CD14-positive monocyte (primary cell): ENCODE results near the gene RIMOC1. TPM values are rescaled to one million over a fixed set of nuclear protein-coding genes. Genes with fewer than 3 reads are reported as not detected.

Source experiments
- DNase-seq, 3 donors: peaks; one replicate each; pipeline ENCODE4 v3.0.0-alpha.2; 2011 to 2022
- H2AFZ ChIP-seq: 2 replicates; pipeline ENCODE4 v1.6.0; 2012; ENCODE audit warnings: mild to moderate bottlenecking, low read depth, low read length, inconsistent platforms; ENCODE audit not compliant: insufficient read depth, poor library complexity, severe bottlenecking
- H3K27ac ChIP-seq, 2 donors: 1 replicate in 1 of 2; 2 replicates in 1 of 2; pipeline ENCODE4 v1.5.1; 2012 to 2013; ENCODE audit warnings: low read length in 2 of 2, control low read depth in 1 of 2, inconsistent platforms in 1 of 2, low read depth in 1 of 2, mild to moderate bottlenecking in 1 of 2
- H3K27me3 ChIP-seq, 2 donors: one replicate each; pipeline versions ENCODE4 v1.6.0 to v1.6.1; 2011 to 2013; ENCODE audit warnings: low read length in 2 of 2; ENCODE audit not compliant: control insufficient read depth in 2 of 2, insufficient read depth in 2 of 2
- H3K36me3 ChIP-seq, 2 donors: replicated peaks in 1 of 2; 1 replicate in 1 of 2; 2 replicates in 1 of 2; pipeline versions ENCODE4 v1.5.1 to v1.6.1; 2012 to 2013; ENCODE audit warnings: low read length in 2 of 2, control low read depth in 1 of 2, inconsistent platforms in 1 of 2, mild to moderate bottlenecking in 1 of 2; ENCODE audit not compliant: insufficient read depth in 2 of 2, control insufficient read depth in 1 of 2
- H3K4me1 ChIP-seq, 2 donors: 1 replicate in 1 of 2; 2 replicates in 1 of 2; pipeline versions ENCODE4 v1.5.1 to v1.6.1; 2012 to 2013; ENCODE audit warnings: low read length in 2 of 2, control low read depth in 1 of 2, inconsistent platforms in 1 of 2, mild to moderate bottlenecking in 1 of 2, moderate library complexity in 1 of 2; ENCODE audit not compliant: insufficient read depth in 2 of 2, control insufficient read depth in 1 of 2
- H3K4me2 ChIP-seq: replicated peaks from 2 replicates; pipeline ENCODE3; 2012; ENCODE audit warnings: low read length, moderate library complexity, mild to moderate bottlenecking; ENCODE audit not compliant: poor library complexity, severe bottlenecking; ENCODE audit errors: extremely low read depth
- H3K4me3 ChIP-seq, 3 experiments: fragments of 200-600 bp in 1 of 3; sonication (generic) in 1 of 3; replicated peaks in 1 of 3; 1 replicate in 2 of 3; 2 replicates in 1 of 3; pipeline ENCODE4 v1.5.1; 2011 to 2013; ENCODE audit warnings: low read length in 3 of 3, mild to moderate bottlenecking in 3 of 3, control low read depth in 2 of 3, low read depth in 2 of 3, inconsistent platforms in 1 of 3, moderate library complexity in 1 of 3
- H3K79me2 ChIP-seq: 2 replicates; pipeline ENCODE4 v1.6.0; 2012; ENCODE audit warnings: mild to moderate bottlenecking, control low read depth, inconsistent platforms, low read length, moderate library complexity; ENCODE audit not compliant: insufficient read depth
- H3K9ac ChIP-seq: 2 replicates; pipeline ENCODE4 v1.6.0; 2017; ENCODE audit warnings: low read length, mild to moderate bottlenecking; ENCODE audit not compliant: insufficient read depth, poor library complexity, severe bottlenecking
- H3K9me3 ChIP-seq, 2 donors: replicated peaks in 1 of 2; 1 replicate in 1 of 2; 2 replicates in 1 of 2; pipeline versions ENCODE4 v1.5.1 to v1.6.1; 2012 to 2013; ENCODE audit warnings: low read length in 2 of 2, control low read depth in 1 of 2; ENCODE audit not compliant: control insufficient read depth in 1 of 2, insufficient read depth in 1 of 2
- H4K20me1 ChIP-seq: 2 replicates; pipeline ENCODE4 v1.6.0; 2012; ENCODE audit warnings: mild to moderate bottlenecking, low read length, control low read depth, moderate library complexity; ENCODE audit not compliant: insufficient read depth
- H3K27ac Mint-ChIP-seq, 7 donors: one replicate each; pipeline ENCODE4 v1.8.0; 2020; ENCODE audit warnings: mild to moderate bottlenecking in 7 of 7, mixed read lengths in 7 of 7, moderate library complexity in 6 of 7, inconsistent platforms in 2 of 7
- H3K27me3 Mint-ChIP-seq, 3 donors: one replicate each; pipeline ENCODE4 v1.8.0; 2021 to 2022; ENCODE audit warnings: low read depth in 3 of 3, mild to moderate bottlenecking in 3 of 3, mixed read lengths in 3 of 3, moderate library complexity in 3 of 3, inconsistent platforms in 1 of 3
- H3K36me3 Mint-ChIP-seq, 2 donors: one replicate each; pipeline ENCODE4 v1.8.0; 2020; ENCODE audit warnings: mixed read lengths in 2 of 2, inconsistent platforms in 1 of 2, mild to moderate bottlenecking in 1 of 2
- H3K4me1 Mint-ChIP-seq: one replicate; pipeline ENCODE4 v1.8.0; 2020; ENCODE audit warnings: mild to moderate bottlenecking, mixed read lengths
- H3K4me3 Mint-ChIP-seq, 2 donors: one replicate each; pipeline ENCODE4 v1.8.0; 2020; ENCODE audit warnings: mild to moderate bottlenecking in 2 of 2, mixed read lengths in 2 of 2, moderate library complexity in 1 of 2
- H3K9me3 Mint-ChIP-seq, 7 donors: one replicate each; pipeline ENCODE4 v1.8.0; 2020 to 2022; ENCODE audit warnings: mixed read lengths in 7 of 7, mild to moderate bottlenecking in 6 of 7, moderate library complexity in 6 of 7, inconsistent platforms in 2 of 7
- WGBS: methylation state at CpG from one replicate; pipeline ENCODE4 v1.1.5; 2013; ENCODE audit warnings: missing lambda C conversion rate; ENCODE audit not compliant: insufficient coverage; 5-methylcytosine and 5-hydroxymethylcytosine counted together
- intact Hi-C, 2 donors: fragments of 100-400 bp; cut with micrococcal nuclease; formaldehyde crosslinking; loops; one replicate each; pipeline versions ENCODE4 v1.15.0 to v1.15.1; 2023
- polyA plus RNA-seq, 3 donors: library from polyadenylated mRNA; depleted of rRNA in 1 of 3; unstranded in 2 of 3; stranded (reverse) in 1 of 3; fragments of 300-500 nt in 2 of 3; fragments of >200 nt in 1 of 3; fragmentation: Illumina TruSeq in 2 of 3; gene quantifications; 1 replicate in 2 of 3; 2 replicates in 1 of 3; pipeline ENCODE4 v1.2.3, GENCODE V29; 2012 to 2021
- TF ChIP-seq, protein P1 (sequence below): fragments of 200-600 bp; IDR thresholded peaks from one replicate; pipeline ENCODE4 v1.8.0; 2022; ENCODE audit warnings: antibody characterized with exemption, mild to moderate bottlenecking

RIMOC1 gene
- polyA plus RNA-seq, 3 donors, result 4.6 to 15.3 (median 11.2) TPM

DNA sequence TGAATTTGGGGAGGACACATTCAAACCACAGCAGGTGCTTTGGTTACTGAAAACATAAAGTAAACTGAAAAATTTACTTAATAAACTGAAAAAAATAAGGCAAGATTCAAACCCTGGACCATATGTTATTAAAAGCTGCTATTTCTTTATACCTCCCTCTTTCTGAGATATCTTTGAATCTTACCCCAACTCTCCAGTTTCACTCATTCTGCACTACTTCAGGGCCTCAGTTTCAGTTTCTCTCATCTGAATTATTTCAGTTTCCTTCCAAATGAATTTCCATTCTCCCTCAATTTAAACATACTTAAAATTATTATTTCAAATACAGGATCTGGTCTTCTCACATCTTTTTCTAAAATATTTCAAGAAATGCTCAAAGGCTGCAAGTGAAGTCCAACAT is 29.0 kb upstream of the RIMOC1 start:
- Histone ChIP-seq H4K20me1 (no peaks in the 10 kb centered on the region), H2AFZ (no peak overlapping the region), H3K36me3 (no peaks in the 10 kb centered on the region), H3K79me2 (no peaks in the 10 kb centered on the region), H3K27me3 (peaks cover 0 to 3% of the 10 kb centered on the region in 2 donors), H3K4me2 (no peak overlapping the region), H3K27ac (no peak overlapping the region), H3K4me3 (no peak overlapping the region), H3K9ac (no peak overlapping the region), H3K9me3 (no peaks in the 10 kb centered on the region), H3K4me1 (peaks cover 6 to 7% of the 10 kb centered on the region in 2 donors)
- Mint-ChIP-seq H3K4me1 (peaks cover 6% of the 10 kb centered on the region), H3K9me3 (no peaks in the 10 kb centered on the region), H3K4me3 (no peak overlapping the region), H3K36me3 (no peaks in the 10 kb centered on the region), H3K27ac (no peak overlapping the region), H3K27me3 (peaks cover 6 to 10% (median 9%) of the 10 kb centered on the region in 3 donors)
- DNase-seq, result no peak
- intact Hi-C loops, result loop anchor here in 1 of 2 donors (10.0 kb wide), 1 partner anchor 50 kb away; the partner anchor contains the start of gene FBXO4
- TF ChIP-seq, protein P1, sequence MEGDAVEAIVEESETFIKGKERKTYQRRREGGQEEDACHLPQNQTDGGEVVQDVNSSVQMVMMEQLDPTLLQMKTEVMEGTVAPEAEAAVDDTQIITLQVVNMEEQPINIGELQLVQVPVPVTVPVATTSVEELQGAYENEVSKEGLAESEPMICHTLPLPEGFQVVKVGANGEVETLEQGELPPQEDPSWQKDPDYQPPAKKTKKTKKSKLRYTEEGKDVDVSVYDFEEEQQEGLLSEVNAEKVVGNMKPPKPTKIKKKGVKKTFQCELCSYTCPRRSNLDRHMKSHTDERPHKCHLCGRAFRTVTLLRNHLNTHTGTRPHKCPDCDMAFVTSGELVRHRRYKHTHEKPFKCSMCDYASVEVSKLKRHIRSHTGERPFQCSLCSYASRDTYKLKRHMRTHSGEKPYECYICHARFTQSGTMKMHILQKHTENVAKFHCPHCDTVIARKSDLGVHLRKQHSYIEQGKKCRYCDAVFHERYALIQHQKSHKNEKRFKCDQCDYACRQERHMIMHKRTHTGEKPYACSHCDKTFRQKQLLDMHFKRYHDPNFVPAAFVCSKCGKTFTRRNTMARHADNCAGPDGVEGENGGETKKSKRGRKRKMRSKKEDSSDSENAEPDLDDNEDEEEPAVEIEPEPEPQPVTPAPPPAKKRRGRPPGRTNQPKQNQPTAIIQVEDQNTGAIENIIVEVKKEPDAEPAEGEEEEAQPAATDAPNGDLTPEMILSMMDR, result no peak

DNA sequence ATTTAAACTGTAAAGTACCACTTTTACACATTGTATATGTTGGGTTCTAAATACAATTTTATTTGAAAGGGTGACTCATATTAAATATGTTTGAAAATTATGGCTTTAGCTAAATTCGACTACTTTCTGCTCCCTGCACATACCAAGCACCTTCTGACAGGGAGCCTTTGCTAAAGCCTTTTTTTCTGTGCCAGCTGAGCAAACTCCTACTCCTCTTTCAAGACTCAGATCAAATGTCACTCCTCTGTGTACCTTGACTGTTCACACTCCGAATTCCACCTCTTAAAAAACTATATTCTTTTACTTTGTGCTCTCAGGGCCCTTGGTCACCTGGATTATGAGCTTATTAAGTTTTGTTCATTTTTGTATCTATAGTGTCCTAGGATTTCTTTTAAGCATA is 27.5 kb upstream of the RIMOC1 start:
- no peak for DNase-seq
- TF ChIP-seq, protein P1, result no peak

More for the DNA sequence above, 27.5 kb upstream of the RIMOC1 start:
- H3K27ac ChIP-seq, result no peak overlapping the region
- no peaks in the 10 kb centered on the region for H3K79me2 ChIP-seq
- H3K9ac ChIP-seq, result no peak overlapping the region
- H3K4me1 ChIP-seq, result no peaks in the 10 kb centered on the region
- no peaks in the 10 kb centered on the region for H3K27me3 ChIP-seq
- Mint-ChIP-seq H3K4me3 (no peak overlapping the region), H3K9me3 (no peaks in the 10 kb centered on the region), H3K27me3 (peaks cover 3 to 7% (median 6%) of the 10 kb centered on the region in 3 donors), H3K27ac (no peak overlapping the region), H3K4me1 (no peaks in the 10 kb centered on the region), H3K36me3 (no peaks in the 10 kb centered on the region)
- H3K36me3 ChIP-seq, result no peaks in the 10 kb centered on the region
- no CpG with 5 or more reads among the region's 2 CpGs for WGBS
- H4K20me1 ChIP-seq, result no peaks in the 10 kb centered on the region
- H3K9me3 ChIP-seq, result no peaks in the 10 kb centered on the region
- H3K4me3 ChIP-seq, result no peak overlapping the region
- no peak overlapping the region for H2AFZ ChIP-seq
- intact Hi-C loops, result loop anchor here in 1 of 2 donors (10.0 kb wide), 1 partner anchor 48 kb away; the partner anchor contains the start of gene FBXO4
- no peak overlapping the region for H3K4me2 ChIP-seq
